ENCODE measurements around the gene COL17A1.

DNA sequence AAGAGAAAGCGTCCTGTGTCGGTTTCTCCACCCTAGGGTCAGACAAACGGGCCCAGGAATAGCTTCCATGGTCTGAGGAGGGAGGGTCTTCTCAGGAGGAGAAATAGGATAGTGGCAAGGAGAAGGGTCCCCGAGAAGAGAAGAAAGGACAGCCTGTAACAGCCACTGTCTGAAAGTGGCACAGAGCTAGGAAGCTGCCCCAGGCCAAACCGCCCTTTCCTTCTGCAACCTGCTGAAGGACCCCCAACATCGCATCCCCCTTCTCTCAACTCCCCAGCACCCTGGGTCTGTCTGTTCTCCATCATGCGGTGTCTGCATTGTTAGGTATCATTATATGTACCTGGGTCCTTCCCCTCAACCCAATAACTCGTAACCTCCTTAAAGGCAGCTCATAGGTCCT lies 47.1 kb downstream of the COL17A1 start:
- TF ChIP-seq CTCF (IDR thresholded peaks at IDR 0.05) = no peak
- TF ChIP-seq POLR2AphosphoS5 (IDR thresholded peaks at IDR 0.05) = no peak
- TF ChIP-seq POLR2A (IDR thresholded peaks at IDR 0.05) = no peak
